ENCODE data around the gene KIRREL1.

DNA sequence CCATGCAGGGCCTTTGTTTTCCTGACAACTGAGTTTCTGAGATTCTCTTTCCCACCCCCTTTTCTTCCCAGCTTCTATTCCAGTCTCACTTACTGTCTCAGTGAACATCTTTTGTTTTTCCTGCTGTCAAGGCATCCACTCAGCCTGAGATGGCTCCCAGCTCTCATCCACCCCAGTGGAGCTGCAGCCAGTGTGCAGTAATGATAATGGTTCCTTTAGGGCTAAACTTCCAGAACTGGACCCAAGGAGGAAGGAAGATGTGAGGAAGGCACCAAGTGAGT lies 44.4 kb upstream of the KIRREL1 start:
- TF ChIP-seq POLR2AphosphoS5 (IDR thresholded peaks at IDR 0.05) (no peak), POLR2A (IDR thresholded peaks at IDR 0.05) (no peak)

Data from spleen (tissue), 3 donors.